RPMI7951 (cell line): ENCODE data around the gene DDA1. TPM values are rescaled to one million over a fixed set of nuclear protein-coding genes. Genes with fewer than 3 reads are reported as not detected.
"Not testable (repeated sequence)": the region's sequence is repeated elsewhere in the genome, so short reads cannot be mapped to it uniquely, and the experiment has no call there.

Source experiments
- DNase-seq: peaks from one replicate; pipeline ENCODE4 v3.0.0-alpha.2; 2012; ENCODE audit warnings: low read depth
- total RNA-seq: library from RNA; depleted of rRNA; stranded (reverse); fragments of >200 nt; shearing (Covaris generic); gene quantifications from 2 replicates; pipeline ENCODE4 v1.2.3, GENCODE V29; 2014

The DDA1 gene
- total RNA-seq, 1 experiment from 2014 or later, result 20.2 TPM

DNA sequence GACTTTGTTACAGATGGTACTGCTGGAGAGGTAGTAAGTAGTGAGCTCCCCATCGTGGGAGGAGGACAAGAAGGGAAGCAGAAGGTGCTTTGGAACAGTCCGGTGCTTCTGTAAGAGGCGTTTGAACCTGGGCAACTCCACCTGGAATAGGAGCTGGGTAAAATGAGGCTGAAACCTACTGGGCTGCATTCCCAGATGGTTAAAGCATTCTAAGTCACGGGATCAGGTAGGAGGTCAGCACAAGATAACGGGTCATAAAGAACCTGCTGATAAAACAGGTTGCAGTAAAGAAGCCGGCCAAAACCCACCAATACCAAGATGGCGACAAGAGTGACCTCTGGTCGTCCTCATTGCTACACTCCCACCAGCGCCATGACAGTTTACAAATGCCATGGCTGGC is 22.6 kb upstream of the DDA1 start:
- no peak for DNase-seq

DNA sequence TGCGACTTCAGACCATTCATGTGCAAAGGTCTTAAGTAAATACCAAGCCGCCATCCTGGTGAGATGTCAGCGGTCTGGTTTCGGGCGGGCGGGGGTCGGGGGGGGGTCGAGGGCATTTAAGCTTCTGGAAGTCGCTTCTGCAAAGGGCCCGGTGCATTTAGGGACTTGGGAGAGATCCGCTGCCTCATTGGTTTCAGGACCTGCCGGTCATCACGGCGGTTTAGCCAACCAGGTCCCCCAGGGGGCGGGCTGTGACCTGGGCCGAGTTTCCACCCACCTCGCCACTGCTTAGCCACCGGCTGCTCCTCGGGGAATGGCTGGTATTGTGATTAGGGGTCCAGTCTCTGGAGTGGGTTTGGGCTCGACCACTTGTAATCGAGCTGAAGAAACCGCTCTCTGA is 19.9 kb upstream of the DDA1 start:
- DNase-seq, result peak; percentile 81

DNA sequence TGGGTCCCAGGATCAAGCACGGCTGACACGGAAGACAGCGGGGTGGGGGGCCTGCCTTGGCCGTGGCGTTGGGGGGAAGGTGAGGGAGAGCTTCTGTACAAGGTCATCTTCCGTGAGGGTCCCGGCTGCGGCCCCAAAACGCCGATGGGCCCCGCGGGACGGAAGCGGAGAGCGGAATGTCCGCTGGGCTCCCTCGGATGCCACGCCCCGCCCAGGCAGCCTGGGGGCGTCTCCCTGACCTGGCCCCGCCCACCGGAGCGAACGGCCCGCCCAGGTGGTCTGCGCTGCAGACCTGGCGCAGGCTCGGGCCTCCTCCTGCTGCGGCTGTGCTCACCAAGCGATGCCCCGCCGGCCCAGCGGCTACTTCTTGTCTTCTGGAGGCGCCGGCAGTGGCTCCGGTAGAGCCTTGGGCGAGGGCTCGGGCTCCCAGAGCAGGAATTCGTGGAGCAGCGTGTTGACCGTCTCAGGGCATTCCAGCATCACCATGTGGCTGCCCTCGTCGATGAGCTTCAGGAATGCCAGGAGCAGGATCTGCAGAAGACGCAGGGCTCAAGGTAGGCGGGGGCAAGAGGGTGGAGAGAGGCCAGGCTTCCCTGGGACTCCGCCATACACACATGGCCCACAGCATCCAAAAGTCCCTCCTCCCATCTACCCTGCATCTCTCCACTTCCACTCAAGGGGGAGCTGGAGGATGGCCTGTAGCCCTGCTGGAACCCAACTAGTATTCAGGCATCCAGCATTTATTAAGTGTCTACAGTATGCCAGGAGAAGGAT is 16.9 kb upstream of the DDA1 start:
- peak; percentile 91 for DNase-seq

DNA sequence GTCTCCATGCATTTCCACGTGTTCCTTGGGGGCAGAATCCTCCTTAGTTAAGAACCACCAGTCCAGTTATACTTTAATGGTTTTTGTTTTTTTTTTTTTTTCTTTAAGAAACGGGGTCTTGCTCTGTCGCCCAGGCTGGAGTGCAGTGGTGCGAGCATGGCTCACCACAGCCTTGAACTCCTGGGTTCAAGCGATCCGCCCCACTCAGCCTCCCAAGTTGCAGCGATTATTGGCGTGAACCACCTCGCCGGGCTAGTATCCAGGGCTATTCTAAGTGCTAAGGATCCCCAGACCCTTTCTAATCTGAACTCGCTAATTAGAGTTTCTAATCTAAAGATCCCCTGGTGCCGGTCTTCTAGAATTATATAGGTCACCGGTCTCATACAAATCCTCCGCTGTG is 15.8 kb upstream of the DDA1 start:
- no peak for DNase-seq

DNA sequence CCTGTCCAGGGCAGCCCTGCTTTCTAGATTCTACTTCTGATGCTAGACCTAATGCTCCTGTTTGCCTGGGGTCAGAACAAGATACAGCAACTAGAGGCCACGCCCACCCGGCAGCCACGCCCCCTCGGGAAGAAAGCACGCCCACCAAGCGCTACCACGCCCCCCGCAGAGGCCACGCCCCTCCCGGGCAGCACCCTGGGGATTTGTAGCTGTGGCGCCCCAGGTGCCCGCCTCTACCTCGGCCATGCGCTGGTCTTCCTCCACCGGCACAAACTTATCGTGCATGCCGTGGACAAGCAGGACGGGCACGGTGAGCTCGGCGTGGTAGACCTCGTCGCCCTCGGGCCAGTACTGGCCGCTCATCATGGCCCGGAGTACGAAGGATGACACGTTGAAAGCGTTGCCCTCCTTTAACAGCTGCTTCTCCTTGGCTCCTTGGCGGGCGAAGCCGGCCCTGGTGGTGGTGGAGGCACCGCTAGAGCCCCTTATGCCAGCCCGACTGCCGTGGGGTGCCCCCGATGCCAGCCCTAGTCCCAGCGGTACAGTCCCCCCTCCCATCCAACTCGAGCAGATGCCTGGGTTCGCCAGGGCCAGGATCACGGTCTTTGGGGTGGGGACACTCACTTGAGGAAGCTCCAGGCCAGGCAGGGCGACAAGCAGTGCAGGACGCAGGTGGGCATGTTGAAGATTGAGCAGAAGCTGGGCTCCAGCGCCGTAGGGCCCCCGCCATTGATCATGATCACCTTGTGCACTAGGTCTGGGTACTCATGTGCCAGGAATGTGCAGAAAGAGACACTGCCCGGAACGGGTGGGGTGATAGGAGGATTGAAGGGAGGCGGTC is 15.1 kb upstream of the DDA1 start:
- no peak for DNase-seq

DNA sequence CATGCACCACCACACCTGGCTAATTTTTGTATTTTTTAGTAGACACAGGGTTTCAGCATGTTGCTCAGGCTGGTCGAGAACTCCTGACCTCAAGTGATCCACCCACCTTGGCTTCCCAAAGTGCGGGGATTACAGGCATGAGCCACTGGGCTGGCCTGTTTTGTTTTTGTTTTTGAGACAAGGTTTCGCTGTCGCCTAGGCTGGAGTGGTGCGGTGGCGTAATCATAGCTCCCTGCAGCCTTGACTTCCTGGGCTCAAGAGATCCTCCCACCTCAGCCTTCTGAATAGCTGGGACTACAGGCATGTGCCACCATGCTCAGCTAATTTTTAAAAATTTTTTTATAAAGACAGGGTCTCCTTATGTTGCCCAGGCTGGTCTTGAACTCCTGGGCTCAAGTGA is 13.8 kb upstream of the DDA1 start:
- not testable (repeated sequence) for DNase-seq

DNA sequence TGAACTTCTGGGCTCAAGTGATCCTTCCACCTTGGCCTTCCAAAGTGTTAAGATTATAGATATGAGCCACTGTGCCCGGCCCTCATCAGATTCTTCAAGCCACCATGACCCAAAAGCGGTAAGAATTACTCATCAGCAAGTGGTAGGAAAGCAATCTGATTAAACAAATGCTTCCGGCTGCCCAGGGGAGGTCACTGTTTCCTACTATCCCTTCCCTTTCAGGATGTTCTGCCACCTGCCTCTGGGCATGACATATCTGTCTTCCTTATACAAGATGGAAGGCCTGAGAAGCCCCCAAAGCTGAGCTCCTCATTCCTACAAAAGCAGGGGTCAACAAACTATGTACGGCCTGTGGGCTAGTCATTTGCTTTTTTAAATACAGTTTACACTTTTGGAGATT is 13.1 kb upstream of the DDA1 start:
- DNase-seq, result peak; percentile 77

DNA sequence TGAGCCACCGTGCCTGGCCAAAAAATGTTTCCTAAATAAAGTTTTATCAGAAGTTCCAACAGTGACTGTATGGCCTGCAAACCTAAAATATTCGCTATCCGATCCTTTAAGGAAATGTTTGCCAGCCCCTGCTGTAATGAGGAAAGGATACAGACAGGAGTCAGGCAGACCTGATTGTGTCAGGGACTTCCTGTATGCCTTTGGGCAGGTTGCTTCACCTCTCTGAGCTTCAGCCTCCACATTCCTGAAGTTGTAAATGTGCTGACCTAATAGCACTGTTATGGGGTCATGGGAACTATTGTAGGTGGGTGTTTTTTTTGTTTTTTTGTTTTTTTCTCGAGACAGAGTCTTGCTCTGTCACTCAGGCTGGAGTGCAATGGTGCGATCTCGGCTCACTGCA is 12.4 kb upstream of the DDA1 start:
- no peak for DNase-seq

DNA sequence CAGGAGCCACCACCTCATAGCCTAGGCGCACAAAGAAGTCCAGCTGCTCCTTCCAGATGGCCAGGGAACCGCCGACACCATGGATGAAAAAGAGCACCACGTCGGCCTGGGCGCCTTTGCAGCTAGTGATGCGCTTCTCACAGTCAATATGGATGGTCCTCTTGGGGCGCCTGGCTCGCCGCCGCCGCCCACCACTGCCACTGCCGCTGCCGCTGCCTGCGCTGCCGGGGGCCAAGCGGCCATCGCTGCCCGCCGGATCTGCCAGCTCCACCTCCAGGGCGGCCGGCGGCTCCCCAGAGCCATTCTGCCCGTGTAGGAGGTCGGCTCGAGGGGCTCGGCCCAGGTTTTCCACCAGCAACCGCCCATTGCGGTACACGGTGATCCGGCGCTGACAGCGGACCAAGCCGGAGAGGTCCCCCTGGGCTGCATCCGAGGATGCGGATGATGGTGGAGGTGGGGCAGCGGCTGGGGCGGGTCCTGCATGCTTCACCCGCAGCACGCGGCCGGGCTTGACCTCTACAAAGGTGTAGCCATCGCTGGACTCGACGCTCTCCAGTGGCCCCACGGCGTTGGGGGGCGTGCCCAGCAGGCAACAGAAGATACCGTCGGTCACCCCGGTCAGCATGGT is 8.3 kb upstream of the DDA1 start:
- no peak for DNase-seq

DNA sequence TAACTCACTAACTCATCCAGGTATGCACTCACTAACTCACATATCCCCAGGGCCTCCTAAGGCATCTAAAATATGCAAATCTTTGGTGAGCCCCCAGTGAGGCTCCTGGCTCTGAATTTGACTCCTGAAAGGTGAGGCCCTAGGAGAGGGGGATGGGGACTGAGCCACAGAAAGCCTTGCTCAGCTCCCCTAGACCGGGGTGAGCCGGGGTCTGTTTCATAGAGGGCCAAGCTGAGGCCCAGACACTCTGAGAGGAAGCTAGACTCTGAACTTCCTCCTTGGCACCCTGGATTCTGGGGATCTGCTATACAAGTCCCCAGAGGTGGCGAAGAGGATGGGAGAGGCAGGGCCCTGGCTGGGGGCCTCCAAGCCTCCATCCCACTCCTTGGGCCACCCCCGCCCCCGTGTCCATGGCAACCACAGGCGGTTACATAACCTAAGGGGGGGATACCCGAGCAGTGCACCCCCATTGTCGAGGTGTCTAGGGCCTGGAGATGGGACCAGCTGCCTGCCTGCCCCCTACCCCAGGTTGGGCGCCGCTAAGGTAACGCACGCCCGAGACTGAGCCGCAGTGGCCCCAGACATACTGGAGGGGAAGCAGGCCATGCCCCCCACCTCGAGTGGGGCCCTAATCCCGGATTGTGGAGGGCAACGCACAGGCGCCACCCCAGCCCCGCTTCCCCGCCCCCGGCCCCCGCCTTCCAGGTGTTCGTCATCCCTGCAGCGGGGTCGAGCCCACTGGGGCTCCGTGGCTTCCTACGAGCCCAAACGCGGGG is 6.8 kb upstream of the DDA1 start:
- DNase-seq, result no peak

DNA sequence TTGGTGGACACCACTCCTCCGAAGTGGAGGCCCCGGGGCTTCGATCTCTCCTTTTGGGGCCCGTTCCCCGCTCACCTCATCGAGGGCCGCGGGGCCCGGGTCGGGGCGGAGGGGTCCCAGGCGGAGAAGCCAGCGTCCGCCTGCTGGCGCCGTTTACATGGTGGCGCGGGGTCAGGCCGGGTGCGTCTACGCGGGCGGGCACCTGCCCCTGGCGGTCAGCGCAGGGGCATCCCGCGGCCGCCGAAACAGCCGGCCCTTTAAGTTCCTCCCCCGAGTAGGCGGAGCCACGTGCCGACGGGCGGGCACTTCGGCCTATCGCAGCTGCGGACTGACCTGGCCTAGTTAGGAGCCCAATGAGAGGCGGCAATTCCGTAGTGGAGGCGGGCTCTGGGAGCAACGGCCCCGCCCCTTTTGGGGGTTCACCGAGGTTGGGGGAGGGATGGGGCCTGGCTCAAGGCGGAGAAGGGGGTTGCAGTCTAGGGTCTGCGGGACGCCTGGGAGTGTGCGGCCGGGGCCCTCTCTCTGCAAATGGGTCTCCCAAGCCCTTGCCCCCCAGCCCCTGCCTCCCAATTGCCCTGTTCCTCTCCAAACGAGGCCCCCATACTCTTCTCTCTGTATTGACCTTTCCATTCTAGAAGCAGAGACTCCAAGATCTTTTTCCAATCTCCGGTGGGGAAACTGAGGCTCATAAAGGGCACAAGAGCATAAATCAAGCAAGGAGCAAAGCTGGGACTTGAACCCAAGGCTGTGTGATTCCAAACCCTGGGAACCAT is 6.0 kb upstream of the DDA1 start, which contains the start of gene ABHD8:
Gene ABHD8, minus strand, starts transcription at position 259 of the 773 bp plus-strand sequence. CDS start 1,809 bp downstream, outside the sequence.
- peak; percentile 91 for DNase-seq

DNA sequence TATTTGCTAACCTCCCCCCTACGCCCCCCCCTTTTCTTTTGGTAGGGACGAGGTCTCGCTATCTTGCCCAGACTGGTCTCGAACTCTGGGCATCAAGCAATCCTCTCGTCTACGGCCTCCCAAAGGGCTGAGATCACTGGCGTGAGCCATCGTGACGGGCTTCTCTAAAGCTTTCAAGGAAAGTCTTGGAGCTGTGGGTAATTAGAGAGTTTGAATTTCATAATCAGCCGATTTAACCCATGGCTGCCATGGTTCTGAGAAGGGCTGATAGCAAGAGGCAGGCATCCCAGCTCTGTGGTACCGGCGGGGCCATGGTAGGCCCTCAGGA is 5.5 kb upstream of the DDA1 start:
- DNase-seq, result no peak

DNA sequence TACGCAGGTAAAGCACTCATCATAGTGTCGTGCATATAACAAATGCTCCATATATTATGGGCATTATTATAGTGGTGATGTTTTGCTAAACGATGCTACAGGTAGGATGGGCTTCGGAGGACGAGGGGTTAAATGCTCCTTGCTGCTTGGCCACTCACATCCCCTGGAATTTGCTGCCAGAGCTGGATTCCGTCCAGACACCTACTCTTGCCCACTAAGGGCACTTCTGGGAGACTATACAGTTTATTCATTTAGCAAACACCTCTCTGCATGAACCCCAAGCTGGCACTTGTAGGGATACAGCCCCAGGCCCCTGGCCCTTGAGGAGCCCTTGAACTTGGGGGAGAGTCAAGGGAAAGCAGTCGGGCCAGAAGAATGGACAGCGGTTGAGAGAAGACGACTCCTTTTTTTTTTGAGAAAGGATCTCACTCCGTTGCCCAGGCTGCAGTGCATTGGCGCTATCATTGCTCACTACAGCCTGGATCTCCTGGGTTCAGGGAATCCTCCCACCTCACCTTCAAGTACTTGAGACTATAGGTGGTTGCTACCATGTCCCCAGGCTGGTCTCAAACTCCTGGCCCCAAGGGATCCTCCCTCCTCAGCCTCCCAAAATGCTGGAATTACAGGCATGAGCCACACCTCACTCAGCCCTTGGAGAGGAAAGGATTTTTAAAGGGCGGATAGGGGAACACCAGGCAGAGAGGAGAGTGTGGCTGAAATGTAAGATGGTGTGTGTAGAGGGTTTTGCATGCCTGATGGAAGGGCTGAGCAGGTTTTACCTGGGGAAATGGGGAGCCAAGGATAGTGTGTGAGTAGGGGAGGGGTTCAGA is 4.8 kb upstream of the DDA1 start:
- no peak for DNase-seq

DNA sequence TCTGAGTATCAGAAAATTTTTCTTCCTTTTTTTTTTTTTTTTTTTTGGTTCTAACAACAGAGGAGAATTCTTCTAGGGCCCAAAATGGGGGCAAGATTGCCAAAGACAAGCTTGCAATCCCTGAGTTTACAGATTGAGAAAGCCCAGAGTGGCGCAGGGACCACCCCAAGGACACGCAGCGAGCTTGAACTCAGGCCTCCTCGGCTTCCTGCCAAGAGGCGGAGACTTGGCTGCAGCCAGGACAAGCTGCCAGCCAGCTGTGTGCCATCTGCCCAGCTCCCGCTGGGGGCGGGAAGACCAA is 4.2 kb upstream of the DDA1 start:
- DNase-seq, result no peak

DNA sequence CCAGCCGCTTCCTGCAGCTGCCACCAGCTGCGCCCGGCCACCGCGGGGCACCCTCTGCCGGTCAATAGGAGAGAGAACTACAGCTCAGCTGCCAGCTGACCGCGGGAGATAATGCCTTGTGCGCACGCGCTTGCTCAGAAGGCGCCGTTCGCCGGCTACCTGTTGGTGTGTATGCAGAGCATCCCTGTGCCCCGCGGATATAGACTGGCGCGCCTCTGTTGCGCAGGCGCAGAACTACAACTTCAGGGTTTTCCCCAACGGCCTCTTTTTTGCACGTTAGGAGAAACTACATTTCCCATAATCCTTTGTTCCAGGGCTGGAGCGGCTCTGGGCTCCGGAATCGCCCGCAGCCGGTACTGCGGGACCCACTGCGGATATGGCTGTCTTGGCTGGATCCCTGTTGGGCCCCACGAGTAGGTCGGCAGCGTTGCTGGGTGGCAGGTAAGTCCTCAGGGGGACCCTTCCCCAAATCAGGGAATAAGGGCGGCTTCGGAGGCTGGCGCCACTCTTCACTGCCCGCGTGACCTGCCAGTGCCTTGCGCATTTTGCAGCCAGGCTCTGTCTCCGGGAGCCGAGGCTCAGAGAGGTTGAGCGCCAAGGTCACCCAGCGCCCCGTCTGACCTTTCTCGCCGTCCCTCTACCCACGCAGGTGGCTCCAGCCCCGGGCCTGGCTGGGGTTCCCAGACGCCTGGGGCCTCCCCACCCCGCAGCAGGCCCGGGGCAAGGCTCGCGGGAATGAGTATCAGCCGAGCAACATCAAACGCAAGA is 3.7 kb upstream of the DDA1 start, which contains the start of gene MRPL34:
Gene MRPL34, plus strand, starts transcription at position 356 of the 768 bp plus-strand sequence. Its CDS starts 21 bp downstream, at position 377.
- peak; percentile 99 for DNase-seq

DNA sequence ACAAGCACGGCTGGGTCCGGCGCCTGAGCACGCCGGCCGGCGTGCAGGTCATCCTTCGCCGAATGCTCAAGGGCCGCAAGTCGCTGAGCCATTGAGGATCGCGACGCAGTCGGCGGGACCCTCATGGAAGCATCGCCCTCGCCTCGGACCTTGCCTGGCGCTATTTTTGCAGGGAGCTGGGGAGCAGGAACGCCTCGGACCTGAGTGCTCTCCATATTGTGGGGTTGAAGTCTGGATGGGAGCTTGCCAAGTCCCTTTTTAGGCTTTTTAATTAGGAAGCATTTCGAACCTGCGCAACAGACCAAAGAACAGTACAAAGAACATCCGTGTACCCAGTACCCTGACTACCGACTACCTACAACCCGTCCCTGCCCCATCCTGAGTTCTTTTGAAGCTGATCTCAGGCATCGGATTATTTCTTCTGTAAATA is 3.1 kb upstream of the DDA1 start:
- no peak for DNase-seq

DNA sequence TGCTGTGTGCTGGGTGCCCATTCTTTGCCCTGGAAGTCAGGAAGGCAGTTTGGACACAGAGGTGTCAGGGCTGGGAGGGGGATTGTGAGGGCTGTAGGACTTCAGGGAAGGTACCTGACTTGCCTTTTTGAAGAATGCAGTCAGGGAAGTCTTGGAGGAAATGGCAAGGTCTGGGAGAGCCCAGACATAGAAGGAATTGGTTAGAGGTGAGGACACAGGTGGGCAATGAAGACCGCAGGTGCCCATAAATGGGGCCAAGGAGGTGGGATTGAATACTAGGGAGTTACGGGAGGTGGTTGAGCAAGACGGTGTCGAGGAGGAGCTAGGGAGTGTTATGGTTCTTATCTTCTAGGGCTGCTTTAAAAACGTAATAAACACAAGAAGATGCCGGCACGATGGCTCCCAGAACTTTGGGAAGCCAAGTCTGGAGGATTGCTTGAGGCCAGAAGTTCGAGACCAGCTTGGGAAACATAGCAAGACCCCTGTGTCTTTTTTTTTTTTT is 1.4 kb upstream of the DDA1 start:
- DNase-seq, result no peak

DNA sequence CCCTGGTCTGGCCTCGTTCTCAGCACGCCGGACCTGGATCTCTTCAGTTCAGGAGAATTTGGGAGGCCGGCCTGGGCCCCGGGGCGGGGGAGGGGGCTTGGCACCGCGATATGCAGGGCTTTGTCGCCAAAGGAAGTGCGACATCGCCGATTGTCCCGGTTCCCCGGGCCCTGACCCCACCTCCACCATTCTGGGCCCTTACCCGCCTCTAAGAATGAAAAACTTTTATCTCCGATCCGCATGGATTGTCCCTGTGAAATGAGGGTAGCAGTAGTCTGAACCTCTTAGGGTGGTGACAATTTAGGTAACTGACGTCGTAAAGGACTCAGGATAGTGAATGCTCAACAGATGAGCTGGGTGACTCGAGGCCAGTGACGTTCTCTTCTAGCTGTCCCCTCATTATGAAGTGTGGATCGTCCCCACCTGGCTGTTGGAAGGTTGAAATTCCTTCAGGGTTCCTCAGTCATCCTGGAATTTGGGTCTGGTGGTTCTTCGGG is 650 bp downstream of the DDA1 start:
- DNase-seq, result no peak
